AG10803 (cell line): ENCODE results near the gene NRIP2.

ENCODE experiments used
- DNase-seq: peaks from one replicate; pipeline ENCODE4 v3.0.0; 2010; ENCODE audit warnings: low read depth
- H3K4me3 ChIP-seq: 2 replicates; pipeline ENCODE4 v1.5.1; 2011; ENCODE audit warnings: mild to moderate bottlenecking, low read length, control low read depth
- CTCF ChIP-seq: conservative IDR thresholded peaks from 2 replicates; pipeline ENCODE4 v1.5.1; 2011; ENCODE audit warnings: mild to moderate bottlenecking, low read length, control low read depth, inconsistent platforms

The NRIP2 gene

GRCh38 chr12:2819810-2820209 lies 15.0 kb downstream of the NRIP2 start:
- H3K4me3 ChIP-seq = no peak overlapping the region
- TF ChIP-seq CTCF = no peak
- DNase-seq = no peak

GRCh38 chr12:2813214-2814185 lies 21.3 kb downstream of the NRIP2 start:
- peak; percentile 73 for DNase-seq
- peak overlapping the region; percentile 99 for H3K4me3 ChIP-seq
- peak; percentile 77 for TF ChIP-seq CTCF

- peak; percentile 98 for DNase-seq
- H3K4me3 ChIP-seq = peak within 1 kb of the TSS; percentile 99
- no peak for TF ChIP-seq CTCF
These were observed 22.3 kb downstream of the NRIP2 start, which contains the start of gene ITFG2 for GRCh38 chr12:2812290-2813213. Gene ITFG2, plus strand, starts transcription at chr12:2812668. Its CDS starts 93 bp downstream, at chr12:2812761.

- no peak for DNase-seq
- no peak for TF ChIP-seq CTCF
- peak overlapping the region; percentile 99 for H3K4me3 ChIP-seq
These were observed 23.0 kb downstream of the NRIP2 start for GRCh38 chr12:2811801-2812200.

- H3K4me3 ChIP-seq = no peak overlapping the region
- DNase-seq = no peak
- no peak for TF ChIP-seq CTCF
These were observed 28.1 kb downstream of the NRIP2 start for GRCh38 chr12:2806700-2807099.

GRCh38 chr12:2805143-2805520 lies 29.7 kb downstream of the NRIP2 start:
- no peak for TF ChIP-seq CTCF
- no peak overlapping the region for H3K4me3 ChIP-seq
- DNase-seq = peak; percentile 59
